A673 (cell line): ENCODE data around the gene PHF19.

Source experiments
- CTCF ChIP-seq: fragments of 300-800, 200-600 bp; sonication (generic); conservative IDR thresholded peaks from 2 replicates; pipeline ENCODE4 v1.5.1; 2017; ENCODE audit warnings: low read depth, mild to moderate bottlenecking, antibody characterized with exemption, low read length, moderate library complexity, mixed read lengths
- EZH2 ChIP-seq: fragments of 200-600 bp; sonication (generic); IDR thresholded peaks from 2 replicates; pipeline ENCODE4 v1.6.1; 2017; ENCODE audit warnings: borderline replicate concordance, low read depth, mild to moderate bottlenecking, mixed read lengths, antibody characterized with exemption, low read length; ENCODE audit not compliant: poor library complexity, severe bottlenecking

- TF ChIP-seq CTCF (no peak), EZH2 (no peak)
Measured at GRCh38 chr9:120808931-120809330, 68.1 kb downstream of the PHF19 start.
